A549 treated with ZK216348 at 1 μM for 4 hours (cell line): Measurements from ENCODE around the gene PCSK5. TPM values are rescaled to one million over a fixed set of nuclear protein-coding genes. Genes with fewer than 3 reads are reported as not detected.

Experiments
- total RNA-seq: library from RNA; stranded (reverse); fragments of 200-300 nt; extraction: Qiagen RNA extraction; gene quantifications from 5 replicates; pipeline ENCODE4 v1.2.3, GENCODE V29; 2022; ENCODE audit warnings: low read depth

Gene PCSK5
- total RNA-seq: 0.74 to 1.3 TPM (median 0.93 TPM) in 5 replicates

GRCh38 chr9:75890472-75891276 is at the start of gene PCSK5:
Gene PCSK5 (plus strand): TSS chr9:75890673. CDS start chr9:75891182, 509 bp downstream.

GRCh38 chr9:76394195-76394959 is 503.9 kb downstream of the PCSK5 start, which contains the start of gene RFK:
Gene RFK (minus strand): TSS chr9:76394426. CDS start chr9:76394171, 255 bp downstream.

